H9 (cell line): ENCODE measurements around the gene FAM9C. TPM values are rescaled to one million over a fixed set of nuclear protein-coding genes. Genes with fewer than 3 reads are reported as not detected.

Source experiments
- DNase-seq: peaks from one replicate; pipeline ENCODE4 v3.0.0-alpha.2; 2017
- H2AFZ ChIP-seq: one replicate; pipeline ENCODE4 v1.6.1; 2013; ENCODE audit warnings: mild to moderate bottlenecking, low read length, control low read depth, moderate library complexity
- H2AK5ac ChIP-seq: 2 replicates; pipeline ENCODE4 v1.6.1; 2013; ENCODE audit warnings: low read length, control low read depth, mixed read lengths; ENCODE audit not compliant: insufficient read length
- H2BK120ac ChIP-seq: one replicate; pipeline ENCODE4 v1.6.1; 2013; ENCODE audit warnings: low read depth, mild to moderate bottlenecking, low read length, control low read depth, inconsistent platforms; ENCODE audit not compliant: poor library complexity, severe bottlenecking
- H2BK12ac ChIP-seq: 2 replicates; pipeline ENCODE4 v1.6.1; 2013; ENCODE audit warnings: low read length, control low read depth, mixed read lengths, low read depth; ENCODE audit not compliant: insufficient read length
- H2BK15ac ChIP-seq: 2 replicates; pipeline ENCODE4 v1.6.1; 2013; ENCODE audit warnings: low read depth, low read length, control low read depth
- H2BK20ac ChIP-seq: one replicate; pipeline ENCODE4 v1.6.1; 2013; ENCODE audit warnings: low read depth, mild to moderate bottlenecking, low read length, control low read depth, inconsistent platforms; ENCODE audit not compliant: poor library complexity, severe bottlenecking
- H2BK5ac ChIP-seq: 2 replicates; pipeline ENCODE4 v1.6.1; 2013; ENCODE audit warnings: low read length, control low read depth, mixed read lengths; ENCODE audit not compliant: insufficient read length
- H3K14ac ChIP-seq: 2 replicates; pipeline ENCODE4 v1.6.1; 2013; ENCODE audit warnings: low read length, control low read depth; ENCODE audit not compliant: insufficient read depth
- H3K18ac ChIP-seq: 2 replicates; pipeline ENCODE4 v1.6.1; 2013; ENCODE audit warnings: low read depth, mild to moderate bottlenecking, mixed read lengths, low read length, control low read depth; ENCODE audit not compliant: insufficient read length
- H3K23ac ChIP-seq: 2 replicates; pipeline ENCODE4 v1.6.1; 2013; ENCODE audit warnings: low read length, control low read depth, mixed read lengths, low read depth; ENCODE audit not compliant: insufficient read length
- H3K23me2 ChIP-seq: 2 replicates; pipeline ENCODE4 v1.6.1; 2013; ENCODE audit warnings: low read depth, mild to moderate bottlenecking, mixed read lengths, low read length, control low read depth; ENCODE audit not compliant: insufficient read length, poor library complexity, severe bottlenecking
- H3K27ac ChIP-seq: 2 replicates; pipeline ENCODE4 v1.5.1; 2013; ENCODE audit warnings: low read length, control low read depth, mixed read lengths, low read depth; ENCODE audit not compliant: insufficient read length
- H3K27me3 ChIP-seq: 2 replicates; pipeline ENCODE4 v1.6.1; 2013; ENCODE audit warnings: low read length, control low read depth, inconsistent platforms; ENCODE audit not compliant: insufficient read depth
- H3K4ac ChIP-seq: 2 replicates; pipeline ENCODE4 v1.6.1; 2013; ENCODE audit warnings: low read depth, mild to moderate bottlenecking, control low read depth, inconsistent platforms, low read length, moderate library complexity
- H3K4me1 ChIP-seq: 2 replicates; pipeline ENCODE4 v1.6.1; 2013; ENCODE audit warnings: low read length, control low read depth, inconsistent platforms; ENCODE audit not compliant: insufficient read depth
- H3K4me2 ChIP-seq: 2 replicates; pipeline ENCODE4 v1.6.1; 2013; ENCODE audit warnings: low read length, control low read depth, mixed read lengths; ENCODE audit not compliant: insufficient read length, insufficient read depth
- H3K56ac ChIP-seq: 2 replicates; pipeline ENCODE4 v1.6.1; 2013; ENCODE audit warnings: low read depth, mild to moderate bottlenecking, mixed read lengths, low read length, control low read depth; ENCODE audit not compliant: insufficient read length
- H3K79me1 ChIP-seq: 2 replicates; pipeline ENCODE4 v1.6.1; 2013; ENCODE audit warnings: low read depth, mild to moderate bottlenecking, moderate library complexity, low read length, control low read depth, inconsistent platforms; ENCODE audit not compliant: insufficient read depth, poor library complexity, severe bottlenecking
- H3K79me2 ChIP-seq: 2 replicates; pipeline ENCODE4 v1.6.1; 2013; ENCODE audit warnings: low read length, control low read depth, inconsistent platforms; ENCODE audit not compliant: insufficient read depth
- H3K9ac ChIP-seq: 2 replicates; pipeline ENCODE4 v1.6.1; 2013; ENCODE audit warnings: low read length, control low read depth, mixed read lengths; ENCODE audit not compliant: insufficient read length; ENCODE audit errors: extremely low read depth
- H3K9me3 ChIP-seq: one replicate; pipeline ENCODE4 v1.6.1; 2013; ENCODE audit warnings: low read depth, low read length, inconsistent platforms; ENCODE audit not compliant: control insufficient read depth
- H3T11ph ChIP-seq: one replicate; pipeline ENCODE4 v1.6.1; 2013; ENCODE audit warnings: mild to moderate bottlenecking, low read length, control low read depth, inconsistent platforms
- H4K20me1 ChIP-seq: one replicate; pipeline ENCODE4 v1.6.1; 2013; ENCODE audit not compliant: control insufficient read depth, insufficient read length, insufficient read depth
- H4K5ac ChIP-seq: 2 replicates; pipeline ENCODE4 v1.6.1; 2013; ENCODE audit warnings: low read depth, mild to moderate bottlenecking, mixed read lengths, low read length, control low read depth; ENCODE audit not compliant: insufficient read length
- H4K8ac ChIP-seq: replicated peaks from 2 replicates; pipeline ENCODE4 v1.6.1; 2013; ENCODE audit warnings: low read length, control low read depth, mixed read lengths, low read depth; ENCODE audit not compliant: insufficient read length
- H4K91ac ChIP-seq: 2 replicates; pipeline ENCODE4 v1.6.1; 2013; ENCODE audit warnings: low read depth, mild to moderate bottlenecking, moderate library complexity, mixed read lengths, low read length, control low read depth; ENCODE audit not compliant: insufficient read length
- H3K27ac Mint-ChIP-seq, 3 experiments: 2 replicates in 2 of 3; 3 replicates in 1 of 3; pipeline ENCODE4 v1.8.0; 2020 to 2021; ENCODE audit warnings: mixed read lengths in 3 of 3, mild to moderate bottlenecking in 1 of 3, moderate library complexity in 1 of 3
- H3K27me3 Mint-ChIP-seq: 2 replicates; pipeline ENCODE4 v1.8.0; 2021; ENCODE audit warnings: low read depth, mild to moderate bottlenecking, moderate library complexity, mixed read lengths
- H3K36me3 Mint-ChIP-seq, 3 experiments: 2 replicates in 2 of 3; 3 replicates in 1 of 3; pipeline ENCODE4 v1.8.0; 2020 to 2021; ENCODE audit warnings: low read depth in 3 of 3, mixed read lengths in 3 of 3; ENCODE audit not compliant: insufficient read depth in 1 of 3
- H3K4me1 Mint-ChIP-seq, 2 experiments: 2 replicates each; pipeline ENCODE4 v1.8.0; 2020; ENCODE audit warnings: mixed read lengths in 2 of 2
- H3K4me3 Mint-ChIP-seq, 2 experiments: 2 replicates in 1 of 2; 3 replicates in 1 of 2; pipeline ENCODE4 v1.8.0; 2020 to 2021; ENCODE audit warnings: mild to moderate bottlenecking in 2 of 2, mixed read lengths in 2 of 2, moderate library complexity in 1 of 2
- H3K9me3 Mint-ChIP-seq, 2 experiments: 2 replicates in 1 of 2; 3 replicates in 1 of 2; pipeline ENCODE4 v1.8.0; 2020; ENCODE audit warnings: mild to moderate bottlenecking in 2 of 2, mixed read lengths in 2 of 2, moderate library complexity in 1 of 2
- WGBS: extraction: QIAGEN DNeasy Blood & Tissue Kit; methylation state at CpG from one replicate; pipeline ENCODE4 v1.1.7; 2013; ENCODE audit warnings: missing lambda C conversion rate, low lambda C conversion rate, mixed read lengths; ENCODE audit not compliant: insufficient read length; ENCODE audit errors: extremely low coverage; 5-methylcytosine and 5-hydroxymethylcytosine counted together
- total RNA-seq: library from RNA; stranded (reverse); gene quantifications from 2 replicates; pipeline ENCODE4 v1.2.1, GENCODE V29; 2021
- TF ChIP-seq, protein P1 (sequence below): fragments of 200-600 bp; sonication (generic); conservative IDR thresholded peaks from 3 replicates; pipeline ENCODE4 v1.8.0; 2021; ENCODE audit warnings: antibody characterized with exemption, mild to moderate bottlenecking

Gene FAM9C
- total RNA-seq, 1 experiment from 2014 or later, result not detected

GRCh38 chrX:13076176-13076961 lies 31.9 kb upstream of the FAM9C start:
- Histone ChIP-seq H3K27me3 (no peaks in the 10 kb centered on the region), H2BK15ac (no peak overlapping the region), H4K5ac (no peak overlapping the region), H3T11ph (no peak overlapping the region), H4K8ac (no peak overlapping the region), H3K23me2 (no peaks in the 10 kb centered on the region), H3K9me3 (no peaks in the 10 kb centered on the region), H4K91ac (no peak overlapping the region), H3K27ac (no peak overlapping the region), H4K20me1 (no peaks in the 10 kb centered on the region), H3K4ac (no peak overlapping the region), H2BK20ac (no peak overlapping the region), H2AK5ac (no peak overlapping the region), H3K56ac (no peak overlapping the region), H3K23ac (no peak overlapping the region), H2BK120ac (no peak overlapping the region), H3K18ac (no peak overlapping the region), H3K79me2 (no peaks in the 10 kb centered on the region), H3K79me1 (no peaks in the 10 kb centered on the region), H2BK12ac (no peak overlapping the region), H3K4me2 (no peak overlapping the region), H3K9ac (no peak overlapping the region), H3K14ac (no peak overlapping the region), H2AFZ (no peak overlapping the region), H3K4me1 (no peaks in the 10 kb centered on the region), H2BK5ac (no peak overlapping the region)
- H3K4me1 Mint-ChIP-seq, result peaks cover 6 to 13% of the 10 kb centered on the region in 2 experiments; a peak in 3 of 4 replicates
- peaks cover 61 to 71% of the 10 kb centered on the region in 2 experiments for H3K9me3 Mint-ChIP-seq
- no peak overlapping the region for H3K4me3 Mint-ChIP-seq
- H3K27ac Mint-ChIP-seq, result no peak overlapping the region
- no peaks in the 10 kb centered on the region; the same call in 1 of the 2 replicates for H3K27me3 Mint-ChIP-seq
- DNase-seq, result no peak
- WGBS, result no CpG with 5 or more reads among the region's 4 CpGs
- TF ChIP-seq, protein P1, sequence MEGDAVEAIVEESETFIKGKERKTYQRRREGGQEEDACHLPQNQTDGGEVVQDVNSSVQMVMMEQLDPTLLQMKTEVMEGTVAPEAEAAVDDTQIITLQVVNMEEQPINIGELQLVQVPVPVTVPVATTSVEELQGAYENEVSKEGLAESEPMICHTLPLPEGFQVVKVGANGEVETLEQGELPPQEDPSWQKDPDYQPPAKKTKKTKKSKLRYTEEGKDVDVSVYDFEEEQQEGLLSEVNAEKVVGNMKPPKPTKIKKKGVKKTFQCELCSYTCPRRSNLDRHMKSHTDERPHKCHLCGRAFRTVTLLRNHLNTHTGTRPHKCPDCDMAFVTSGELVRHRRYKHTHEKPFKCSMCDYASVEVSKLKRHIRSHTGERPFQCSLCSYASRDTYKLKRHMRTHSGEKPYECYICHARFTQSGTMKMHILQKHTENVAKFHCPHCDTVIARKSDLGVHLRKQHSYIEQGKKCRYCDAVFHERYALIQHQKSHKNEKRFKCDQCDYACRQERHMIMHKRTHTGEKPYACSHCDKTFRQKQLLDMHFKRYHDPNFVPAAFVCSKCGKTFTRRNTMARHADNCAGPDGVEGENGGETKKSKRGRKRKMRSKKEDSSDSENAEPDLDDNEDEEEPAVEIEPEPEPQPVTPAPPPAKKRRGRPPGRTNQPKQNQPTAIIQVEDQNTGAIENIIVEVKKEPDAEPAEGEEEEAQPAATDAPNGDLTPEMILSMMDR, result no peak
- peaks cover 0 to 2% (median 0%) of the 10 kb centered on the region in 3 experiments; a peak in 2 of 7 replicates for H3K36me3 Mint-ChIP-seq
